Panc1 (cell line): ENCODE results near the gene PPP2R2B.

Source experiments
- POLR2AphosphoS5 ChIP-seq: IDR thresholded peaks from 2 replicates; pipeline ENCODE4 v1.6.1; 2012; ENCODE audit warnings: mild to moderate bottlenecking, low read depth, low read length, moderate library complexity
- TF ChIP-seq, protein P1 (sequence below): fragments of 450-650 bp; IDR thresholded peaks from 2 replicates; pipeline ENCODE4 v1.5.1; 2017; ENCODE audit warnings: mild to moderate bottlenecking

DNA sequence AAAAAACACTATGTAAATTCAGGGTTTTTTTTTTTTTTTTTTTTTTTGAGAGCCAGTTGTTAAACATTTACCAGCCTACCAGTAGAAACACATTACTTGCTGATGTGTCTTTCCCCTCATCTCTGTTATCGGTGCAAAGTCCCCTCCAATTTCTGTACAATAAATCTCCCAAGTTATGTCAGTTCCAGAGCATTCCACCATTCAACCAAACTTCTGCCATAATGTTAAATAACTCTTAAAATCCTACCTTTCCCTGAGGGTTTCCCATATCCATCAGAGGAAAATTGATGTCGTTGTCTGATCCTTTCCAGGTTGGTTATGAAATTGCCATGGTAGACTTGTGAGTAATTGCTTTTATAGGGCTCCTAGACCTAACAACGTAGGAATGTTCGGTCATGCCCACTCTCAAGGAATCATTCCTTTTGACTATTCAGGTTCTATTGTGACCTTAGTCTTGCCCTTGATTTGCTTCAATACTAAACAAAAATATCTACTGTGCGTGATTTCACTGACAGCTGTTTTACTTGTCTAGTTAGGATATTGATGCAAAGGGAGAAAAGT, 5.6 kb upstream of the PPP2R2B start:
- TF ChIP-seq POLR2AphosphoS5: no peak
- TF ChIP-seq, protein P1, sequence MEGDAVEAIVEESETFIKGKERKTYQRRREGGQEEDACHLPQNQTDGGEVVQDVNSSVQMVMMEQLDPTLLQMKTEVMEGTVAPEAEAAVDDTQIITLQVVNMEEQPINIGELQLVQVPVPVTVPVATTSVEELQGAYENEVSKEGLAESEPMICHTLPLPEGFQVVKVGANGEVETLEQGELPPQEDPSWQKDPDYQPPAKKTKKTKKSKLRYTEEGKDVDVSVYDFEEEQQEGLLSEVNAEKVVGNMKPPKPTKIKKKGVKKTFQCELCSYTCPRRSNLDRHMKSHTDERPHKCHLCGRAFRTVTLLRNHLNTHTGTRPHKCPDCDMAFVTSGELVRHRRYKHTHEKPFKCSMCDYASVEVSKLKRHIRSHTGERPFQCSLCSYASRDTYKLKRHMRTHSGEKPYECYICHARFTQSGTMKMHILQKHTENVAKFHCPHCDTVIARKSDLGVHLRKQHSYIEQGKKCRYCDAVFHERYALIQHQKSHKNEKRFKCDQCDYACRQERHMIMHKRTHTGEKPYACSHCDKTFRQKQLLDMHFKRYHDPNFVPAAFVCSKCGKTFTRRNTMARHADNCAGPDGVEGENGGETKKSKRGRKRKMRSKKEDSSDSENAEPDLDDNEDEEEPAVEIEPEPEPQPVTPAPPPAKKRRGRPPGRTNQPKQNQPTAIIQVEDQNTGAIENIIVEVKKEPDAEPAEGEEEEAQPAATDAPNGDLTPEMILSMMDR: no peak
